Glutamatergic neuron (in vitro differentiated cells): ENCODE measurements around the gene MDM1. TPM values are rescaled to one million over a fixed set of nuclear protein-coding genes. Genes with fewer than 3 reads are reported as not detected.

ENCODE experiments used
- DNase-seq: peaks from one replicate; pipeline ENCODE4 v3.0.0; 2022
- H3K27ac Mint-ChIP-seq: one replicate; pipeline ENCODE4 v1.8.0; 2020; ENCODE audit warnings: mild to moderate bottlenecking, mixed read lengths, inconsistent platforms; ENCODE audit not compliant: unreplicated experiment
- H3K27me3 Mint-ChIP-seq: one replicate; pipeline ENCODE4 v1.8.0; 2020; ENCODE audit warnings: mild to moderate bottlenecking, moderate library complexity, mixed read lengths, inconsistent platforms; ENCODE audit not compliant: unreplicated experiment
- H3K36me3 Mint-ChIP-seq: one replicate; pipeline ENCODE4 v1.8.0; 2020; ENCODE audit warnings: mild to moderate bottlenecking, mixed read lengths, inconsistent platforms; ENCODE audit not compliant: unreplicated experiment
- H3K4me1 Mint-ChIP-seq: one replicate; pipeline ENCODE4 v1.8.0; 2020; ENCODE audit warnings: mild to moderate bottlenecking, low read depth, mixed read lengths, inconsistent platforms; ENCODE audit not compliant: unreplicated experiment
- H3K4me3 Mint-ChIP-seq: one replicate; pipeline ENCODE4 v1.8.0; 2020; ENCODE audit warnings: mild to moderate bottlenecking, mixed read lengths, inconsistent platforms; ENCODE audit not compliant: unreplicated experiment
- H3K9me3 Mint-ChIP-seq: one replicate; pipeline ENCODE4 v1.8.0; 2020; ENCODE audit warnings: mild to moderate bottlenecking, moderate library complexity, mixed read lengths, inconsistent platforms; ENCODE audit not compliant: unreplicated experiment
- total RNA-seq: library from RNA; stranded (reverse); fragmentation: NEBNext Ultra II Directional; extraction: Animal tissue kit (Norgen Biotek cat#: 25700); gene quantifications from one replicate; pipeline ENCODE4 v1.2.1, GENCODE V29; 2021; ENCODE audit not compliant: unreplicated experiment
- TF ChIP-seq, protein P1 (sequence below): fragments of 200-600 bp; sonication (generic); IDR thresholded peaks from one replicate; pipeline ENCODE4 v1.5.0; 2021; ENCODE audit not compliant: partially characterized antibody, unreplicated experiment

Gene MDM1
- total RNA-seq, 1 donor from 2014 or later: 7.9 TPM

DNA sequence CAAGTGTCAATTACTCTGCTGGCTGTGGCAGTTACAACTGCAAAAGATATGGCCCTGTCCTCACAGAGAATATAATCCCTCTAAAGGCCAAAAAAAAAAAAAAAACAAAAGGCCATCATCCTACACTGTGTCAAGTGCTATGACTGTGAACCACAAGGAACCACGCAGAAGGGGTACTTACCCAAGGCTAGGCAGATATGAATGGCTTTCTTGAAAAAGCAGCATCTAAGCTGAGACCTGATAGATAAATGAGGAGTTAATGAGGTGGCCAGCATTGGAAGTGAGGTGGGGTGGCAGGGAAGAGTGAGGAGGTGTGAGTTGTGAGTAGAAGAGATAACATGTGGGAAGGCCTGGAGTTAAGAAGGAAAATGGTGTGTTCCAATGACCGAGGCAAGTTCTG is 62.4 kb downstream of the MDM1 start:
- H3K27ac Mint-ChIP-seq: no peak overlapping the region
- no peaks in the 10 kb centered on the region for H3K4me1 Mint-ChIP-seq
- H3K9me3 Mint-ChIP-seq: no peaks in the 10 kb centered on the region
- no peaks in the 10 kb centered on the region for H3K36me3 Mint-ChIP-seq
- no peak overlapping the region for H3K4me3 Mint-ChIP-seq
- DNase-seq: no peak
- no peaks in the 10 kb centered on the region for H3K27me3 Mint-ChIP-seq
- TF ChIP-seq, protein P1, sequence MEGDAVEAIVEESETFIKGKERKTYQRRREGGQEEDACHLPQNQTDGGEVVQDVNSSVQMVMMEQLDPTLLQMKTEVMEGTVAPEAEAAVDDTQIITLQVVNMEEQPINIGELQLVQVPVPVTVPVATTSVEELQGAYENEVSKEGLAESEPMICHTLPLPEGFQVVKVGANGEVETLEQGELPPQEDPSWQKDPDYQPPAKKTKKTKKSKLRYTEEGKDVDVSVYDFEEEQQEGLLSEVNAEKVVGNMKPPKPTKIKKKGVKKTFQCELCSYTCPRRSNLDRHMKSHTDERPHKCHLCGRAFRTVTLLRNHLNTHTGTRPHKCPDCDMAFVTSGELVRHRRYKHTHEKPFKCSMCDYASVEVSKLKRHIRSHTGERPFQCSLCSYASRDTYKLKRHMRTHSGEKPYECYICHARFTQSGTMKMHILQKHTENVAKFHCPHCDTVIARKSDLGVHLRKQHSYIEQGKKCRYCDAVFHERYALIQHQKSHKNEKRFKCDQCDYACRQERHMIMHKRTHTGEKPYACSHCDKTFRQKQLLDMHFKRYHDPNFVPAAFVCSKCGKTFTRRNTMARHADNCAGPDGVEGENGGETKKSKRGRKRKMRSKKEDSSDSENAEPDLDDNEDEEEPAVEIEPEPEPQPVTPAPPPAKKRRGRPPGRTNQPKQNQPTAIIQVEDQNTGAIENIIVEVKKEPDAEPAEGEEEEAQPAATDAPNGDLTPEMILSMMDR: no peak

DNA sequence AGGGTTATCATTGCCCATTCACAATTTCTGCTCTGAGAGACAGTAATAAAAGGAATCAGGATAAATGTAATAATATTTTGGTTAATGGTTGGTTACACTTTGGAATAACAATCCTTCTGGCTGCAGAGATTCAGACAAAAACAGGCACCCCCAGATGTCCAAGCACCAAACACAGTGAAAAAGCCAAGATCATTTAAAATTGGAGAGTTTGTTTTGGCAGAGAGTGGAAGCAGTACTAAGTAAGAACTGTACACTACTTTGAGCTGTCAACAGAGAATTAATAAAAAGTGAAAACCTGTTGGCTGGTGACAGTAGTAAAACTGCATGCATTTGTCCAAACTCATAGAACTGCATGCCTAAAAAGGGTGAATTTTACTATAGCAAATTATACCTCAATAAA is 63.2 kb downstream of the MDM1 start:
- H3K36me3 Mint-ChIP-seq: no peaks in the 10 kb centered on the region
- no peak overlapping the region for H3K4me3 Mint-ChIP-seq
- DNase-seq: no peak
- H3K4me1 Mint-ChIP-seq: no peaks in the 10 kb centered on the region
- H3K27me3 Mint-ChIP-seq: no peaks in the 10 kb centered on the region
- TF ChIP-seq, protein P1: no peak
- H3K9me3 Mint-ChIP-seq: no peaks in the 10 kb centered on the region
- no peak overlapping the region for H3K27ac Mint-ChIP-seq

DNA sequence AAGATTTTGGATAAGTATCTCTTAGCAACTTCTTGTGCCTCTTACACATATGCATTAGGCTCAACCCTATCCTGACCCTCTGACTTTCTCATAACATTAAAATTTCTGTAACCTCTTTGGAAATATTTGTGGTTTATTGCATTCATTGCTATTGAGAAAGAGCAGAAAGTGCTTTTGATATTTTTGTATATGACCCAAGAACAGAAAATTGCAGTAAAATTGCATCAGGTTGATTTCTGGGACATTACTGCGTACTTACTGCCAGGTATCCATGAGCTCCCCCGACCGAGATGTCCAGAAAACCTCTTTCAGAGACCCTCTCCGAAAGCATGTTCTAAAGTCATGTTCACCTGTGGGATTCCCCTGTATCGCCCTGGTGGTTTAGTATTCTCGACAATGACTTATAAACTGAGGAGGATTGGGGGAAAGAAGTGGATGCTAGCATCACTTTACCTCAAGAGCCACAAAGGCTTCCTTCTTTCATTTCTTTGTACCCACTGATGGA is 64.2 kb downstream of the MDM1 start:
- DNase-seq: no peak
- H3K9me3 Mint-ChIP-seq: no peaks in the 10 kb centered on the region

DNA sequence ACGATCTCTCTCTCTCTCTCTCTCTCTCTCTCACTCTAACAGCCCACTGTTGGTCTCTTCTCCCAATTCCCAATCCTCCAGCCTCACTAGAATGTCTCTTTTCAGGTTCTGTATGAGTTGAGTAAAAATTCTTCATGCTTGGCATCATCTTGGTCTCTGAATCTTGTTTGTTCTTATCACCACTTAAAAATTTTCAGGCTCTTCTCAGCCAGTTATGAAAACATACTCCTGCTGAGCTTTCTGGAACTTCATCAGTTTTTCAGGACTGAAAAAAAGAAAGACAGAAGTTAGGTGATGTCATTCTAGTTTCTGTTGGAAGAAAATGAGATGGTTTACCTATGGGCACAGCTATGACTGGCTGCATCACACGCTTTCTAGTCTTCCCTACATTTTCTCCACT is 67.3 kb downstream of the MDM1 start:
- no peaks in the 10 kb centered on the region for H3K9me3 Mint-ChIP-seq
- H3K36me3 Mint-ChIP-seq: no peaks in the 10 kb centered on the region
- no peak overlapping the region for H3K4me3 Mint-ChIP-seq
- TF ChIP-seq, protein P1: no peak
- H3K4me1 Mint-ChIP-seq: no peaks in the 10 kb centered on the region
- no peak overlapping the region for H3K27ac Mint-ChIP-seq
- no peak for DNase-seq
- H3K27me3 Mint-ChIP-seq: no peaks in the 10 kb centered on the region

More for the DNA sequence above, 64.2 kb downstream of the MDM1 start:
- no peak overlapping the region for H3K27ac Mint-ChIP-seq
- no peaks in the 10 kb centered on the region for H3K36me3 Mint-ChIP-seq
- no peaks in the 10 kb centered on the region for H3K4me1 Mint-ChIP-seq
- H3K4me3 Mint-ChIP-seq: no peak overlapping the region
- no peaks in the 10 kb centered on the region for H3K27me3 Mint-ChIP-seq
- TF ChIP-seq, protein P1: no peak

DNA sequence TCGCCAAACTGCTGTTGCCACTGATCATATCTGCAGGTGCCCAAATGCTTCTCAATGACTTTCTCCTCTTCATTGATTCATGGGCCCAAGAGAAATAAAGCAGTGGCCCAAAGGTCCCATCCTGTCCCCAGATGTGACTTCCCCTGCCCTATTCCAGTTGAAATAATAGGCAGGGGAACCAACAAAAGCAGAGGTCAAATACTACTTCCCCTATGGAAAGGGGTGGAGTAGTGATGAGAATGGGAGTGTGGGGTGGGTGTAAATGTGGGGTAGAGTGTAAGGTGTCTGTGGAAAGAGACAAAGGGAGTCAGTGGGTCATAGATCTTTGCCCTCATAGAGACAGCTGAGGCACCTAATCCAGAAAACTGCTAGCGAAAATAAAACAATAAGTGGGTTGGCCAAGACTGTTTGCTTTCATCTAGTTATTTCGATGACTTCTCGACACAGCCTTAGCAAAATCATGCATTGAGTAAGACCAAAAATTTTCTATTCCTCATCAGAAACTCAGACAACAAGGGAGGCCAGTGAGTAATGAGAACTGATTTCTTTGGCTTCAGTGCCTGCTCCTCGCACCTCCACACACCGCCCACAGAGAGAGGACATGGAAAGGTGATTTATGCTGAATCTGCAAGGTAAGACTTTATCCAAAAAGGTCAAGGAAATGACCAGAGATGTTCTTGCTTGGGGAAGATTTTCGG is 67.9 kb downstream of the MDM1 start:
- H3K27ac Mint-ChIP-seq: no peak overlapping the region
- no peaks in the 10 kb centered on the region for H3K27me3 Mint-ChIP-seq
- no peaks in the 10 kb centered on the region for H3K9me3 Mint-ChIP-seq
- TF ChIP-seq, protein P1: no peak
- no peak overlapping the region for H3K4me3 Mint-ChIP-seq
- H3K4me1 Mint-ChIP-seq: no peaks in the 10 kb centered on the region
- no peaks in the 10 kb centered on the region for H3K36me3 Mint-ChIP-seq
- no peak for DNase-seq
